NCI-H146 treated with DMSO at 0.1 percent for 48 hours (cell line): ENCODE results near the gene CLEC20A.

Experiments used
- DNase-seq: peaks from one replicate; lab custom pipeline; 2025; ENCODE audit not compliant: unreplicated experiment; lab: John Stamatoyannopoulos, UW

Gene CLEC20A

GRCh38 chr1:178500936-178501554 lies 4.3 kb upstream of the CLEC20A start:
- no peak for DNase-seq

DNA sequence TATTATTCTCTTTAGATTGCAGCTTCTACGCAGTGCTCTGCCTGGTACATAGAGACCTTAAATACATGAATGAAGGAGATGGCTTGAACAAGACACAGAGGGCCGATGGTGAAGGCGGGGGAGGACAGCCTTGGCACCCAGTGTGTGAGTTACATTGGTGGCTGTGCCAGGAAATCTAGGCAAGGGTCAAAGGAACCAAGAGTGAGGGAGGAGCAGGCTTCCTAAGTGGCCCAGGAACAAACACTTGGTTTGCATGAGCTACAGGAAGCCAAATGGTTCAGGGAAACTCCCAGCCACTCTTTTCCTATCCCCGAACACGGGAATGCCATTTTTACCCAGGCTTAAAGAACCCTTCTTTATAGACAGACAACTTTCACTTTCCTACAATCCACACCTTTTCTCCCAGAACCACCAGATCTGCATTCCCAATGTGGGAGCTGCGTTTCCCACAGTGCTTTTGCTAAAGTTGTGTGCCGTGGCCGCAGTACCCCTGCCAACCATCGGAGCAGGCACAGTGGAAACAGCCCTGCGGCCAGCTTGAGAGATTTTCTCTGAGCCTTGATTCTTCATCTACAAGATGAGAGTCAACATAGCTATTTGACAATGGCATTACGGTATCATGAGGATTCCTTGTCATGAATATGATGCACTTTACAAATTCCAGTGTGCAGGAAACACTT lies 3.5 kb upstream of the CLEC20A start:
- DNase-seq = no peak

DNA sequence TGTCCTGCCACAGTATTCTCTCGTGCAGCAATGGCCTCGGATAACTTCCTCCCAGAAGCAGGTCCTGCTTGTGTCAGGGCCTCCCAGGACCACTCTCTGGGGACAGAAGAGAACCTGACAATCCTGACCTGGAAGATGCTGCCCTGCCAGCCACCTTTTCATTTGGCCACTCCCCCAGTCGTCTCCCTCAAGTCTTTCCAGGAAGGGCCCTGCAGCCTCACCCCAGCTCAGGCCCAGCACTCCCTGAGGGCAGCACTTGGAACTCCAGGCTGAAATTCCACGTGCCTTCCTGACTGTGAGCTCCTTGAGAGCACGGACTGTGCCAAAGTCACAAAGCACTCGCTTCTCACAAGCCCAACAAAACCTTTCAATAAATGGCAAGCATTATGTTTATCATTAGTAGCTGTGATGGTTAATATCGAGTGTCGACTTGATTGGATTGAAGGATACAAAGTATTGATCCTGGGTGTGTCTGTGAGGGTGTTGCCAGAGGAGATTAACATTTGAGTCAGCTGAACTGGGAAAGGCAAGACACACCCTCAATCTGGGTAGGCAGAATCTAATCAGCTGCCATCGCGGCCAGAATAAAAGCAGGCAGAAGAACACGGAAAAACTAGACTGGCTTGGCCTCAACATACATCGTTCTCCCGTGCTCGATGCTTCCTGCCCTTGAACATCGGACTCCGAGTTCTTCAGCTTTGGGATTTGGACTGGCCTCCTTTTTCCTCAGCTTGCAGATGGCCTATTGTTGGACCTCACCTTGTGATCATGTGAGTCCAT lies 2.3 kb upstream of the CLEC20A start:
- no peak for DNase-seq

- no peak for DNase-seq
Observed at GRCh38 chr1:178497903-178498478, 1.2 kb upstream of the CLEC20A start.

- no peak for DNase-seq
Observed at GRCh38 chr1:178495741-178496409, 889 bp downstream of the CLEC20A start.

- DNase-seq = no peak
Observed at GRCh38 chr1:178495158-178495557, 1.6 kb downstream of the CLEC20A start.

- DNase-seq = no peak
Observed at GRCh38 chr1:178494569-178494971, 2.2 kb downstream of the CLEC20A start.

GRCh38 chr1:178493301-178493741 lies 3.4 kb downstream of the CLEC20A start:
- no peak for DNase-seq

DNA sequence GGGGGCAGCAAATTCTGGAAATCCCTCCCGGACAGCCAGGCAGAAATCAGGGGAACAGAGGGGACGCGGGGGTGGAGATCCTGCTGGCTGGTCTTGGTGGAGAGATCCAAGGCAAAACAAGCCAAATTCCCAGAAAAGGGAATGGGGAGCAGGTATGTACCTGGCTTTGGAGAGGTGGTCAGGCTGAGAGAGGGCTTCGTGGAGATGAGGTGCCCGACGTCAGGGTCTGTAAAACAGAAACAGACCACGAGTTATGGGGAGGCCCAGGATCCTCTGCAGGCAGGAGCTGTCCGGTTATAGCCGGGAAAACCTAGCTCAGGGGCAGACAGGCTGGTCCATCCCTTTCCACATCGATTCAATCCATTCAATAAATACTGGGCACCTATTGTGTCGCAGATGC lies 4.4 kb downstream of the CLEC20A start:
- no peak for DNase-seq

DNA sequence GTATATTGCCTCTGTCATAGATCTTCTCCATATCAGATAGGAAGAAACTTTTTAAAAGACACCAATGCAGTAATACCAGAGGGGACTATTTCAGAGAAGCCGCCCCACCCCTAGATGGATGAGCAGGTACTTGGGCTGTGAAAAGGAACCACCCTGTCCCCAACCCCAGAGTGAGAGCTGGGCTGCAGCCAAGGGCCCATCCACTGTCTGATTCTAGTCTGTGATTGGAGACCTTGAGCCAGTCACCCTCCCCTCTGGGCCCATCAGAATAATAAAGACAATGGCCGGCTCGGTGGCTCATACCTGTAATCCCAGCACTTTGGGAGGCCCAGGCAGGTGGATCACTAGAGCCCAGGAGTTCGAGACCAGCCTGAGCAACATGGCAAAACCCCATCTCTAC lies 5.0 kb downstream of the CLEC20A start:
- no peak for DNase-seq

DNA sequence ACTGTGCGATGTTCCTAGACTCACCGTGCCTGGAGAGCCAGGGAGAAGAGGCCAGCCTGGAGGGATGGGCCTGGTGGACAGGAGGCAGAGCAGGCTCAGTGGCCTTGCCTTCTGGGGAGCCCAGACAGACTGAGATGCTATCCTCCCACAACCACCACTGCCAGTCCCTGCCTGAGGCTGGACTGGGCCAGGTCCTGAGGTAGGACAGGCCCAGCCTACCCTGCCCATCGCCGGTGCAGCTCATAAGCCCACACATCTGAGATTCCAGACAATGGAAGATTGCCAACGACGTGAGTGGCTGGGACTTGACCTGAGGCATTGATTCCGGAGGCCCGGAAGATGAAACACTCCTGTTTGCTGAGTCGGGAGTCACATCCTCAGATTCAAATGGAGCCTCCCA lies 5.8 kb downstream of the CLEC20A start:
- no peak for DNase-seq

DNA sequence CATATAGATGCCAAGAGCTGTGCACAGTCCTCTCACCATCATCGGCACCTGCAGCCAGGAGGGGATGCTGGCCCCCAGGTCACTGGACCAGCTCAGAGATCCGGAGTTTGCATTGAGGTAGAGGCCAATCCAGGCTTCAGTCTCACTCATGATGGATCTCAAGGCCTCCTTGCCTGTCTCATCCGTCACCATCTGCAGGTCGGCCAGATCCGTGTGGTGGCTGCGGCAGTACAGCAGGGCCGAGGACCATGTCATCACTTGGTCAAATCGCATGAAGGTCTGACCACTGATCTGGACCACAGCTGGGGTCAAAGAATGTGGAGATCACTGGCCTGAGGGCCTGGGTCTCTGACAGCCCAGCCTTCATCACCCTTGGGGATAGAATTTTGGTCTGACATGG lies 6.6 kb downstream of the CLEC20A start:
- no peak for DNase-seq

DNA sequence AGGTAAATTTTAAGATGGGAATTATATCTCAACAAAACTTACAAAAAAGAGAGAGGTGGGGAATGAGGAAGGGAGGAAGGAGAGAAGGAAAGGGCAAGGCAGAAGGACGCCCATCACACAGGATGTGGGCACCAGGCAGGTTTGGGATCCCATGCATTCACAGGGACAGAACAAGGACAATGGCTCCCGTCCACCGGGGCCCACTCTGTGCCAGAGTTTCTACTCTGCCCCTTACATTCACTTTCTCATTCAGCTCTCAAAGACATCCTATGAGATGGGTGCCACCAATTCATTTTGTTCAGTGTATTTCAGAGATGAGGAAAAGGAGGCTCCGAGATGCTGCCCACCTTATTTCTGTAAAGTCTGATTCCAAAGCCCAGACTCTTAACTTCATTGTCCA lies 7.4 kb downstream of the CLEC20A start:
- no peak for DNase-seq

DNA sequence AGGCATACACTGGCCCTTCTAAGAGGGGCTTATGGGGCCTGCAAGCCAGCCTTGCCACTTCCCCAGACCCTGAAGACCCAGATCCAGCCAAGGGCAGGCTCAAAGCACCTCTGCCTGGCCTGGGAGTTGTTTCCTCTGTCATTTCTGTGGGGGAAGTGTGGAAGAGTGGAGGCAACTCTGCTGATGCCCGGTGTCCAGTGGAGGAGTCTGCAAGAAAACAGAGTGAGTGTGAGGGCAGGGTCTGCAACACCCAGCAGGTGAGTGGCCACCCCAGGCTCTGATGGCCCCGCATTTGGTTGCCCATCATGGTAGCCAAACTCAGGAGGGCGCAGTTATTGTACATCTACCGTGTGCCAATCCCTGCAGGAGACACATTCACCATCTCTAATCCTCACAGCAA lies 8.4 kb downstream of the CLEC20A start:
- DNase-seq = no peak

- no peak for DNase-seq
Observed at GRCh38 chr1:178487070-178487615, 9.6 kb downstream of the CLEC20A start.

DNA sequence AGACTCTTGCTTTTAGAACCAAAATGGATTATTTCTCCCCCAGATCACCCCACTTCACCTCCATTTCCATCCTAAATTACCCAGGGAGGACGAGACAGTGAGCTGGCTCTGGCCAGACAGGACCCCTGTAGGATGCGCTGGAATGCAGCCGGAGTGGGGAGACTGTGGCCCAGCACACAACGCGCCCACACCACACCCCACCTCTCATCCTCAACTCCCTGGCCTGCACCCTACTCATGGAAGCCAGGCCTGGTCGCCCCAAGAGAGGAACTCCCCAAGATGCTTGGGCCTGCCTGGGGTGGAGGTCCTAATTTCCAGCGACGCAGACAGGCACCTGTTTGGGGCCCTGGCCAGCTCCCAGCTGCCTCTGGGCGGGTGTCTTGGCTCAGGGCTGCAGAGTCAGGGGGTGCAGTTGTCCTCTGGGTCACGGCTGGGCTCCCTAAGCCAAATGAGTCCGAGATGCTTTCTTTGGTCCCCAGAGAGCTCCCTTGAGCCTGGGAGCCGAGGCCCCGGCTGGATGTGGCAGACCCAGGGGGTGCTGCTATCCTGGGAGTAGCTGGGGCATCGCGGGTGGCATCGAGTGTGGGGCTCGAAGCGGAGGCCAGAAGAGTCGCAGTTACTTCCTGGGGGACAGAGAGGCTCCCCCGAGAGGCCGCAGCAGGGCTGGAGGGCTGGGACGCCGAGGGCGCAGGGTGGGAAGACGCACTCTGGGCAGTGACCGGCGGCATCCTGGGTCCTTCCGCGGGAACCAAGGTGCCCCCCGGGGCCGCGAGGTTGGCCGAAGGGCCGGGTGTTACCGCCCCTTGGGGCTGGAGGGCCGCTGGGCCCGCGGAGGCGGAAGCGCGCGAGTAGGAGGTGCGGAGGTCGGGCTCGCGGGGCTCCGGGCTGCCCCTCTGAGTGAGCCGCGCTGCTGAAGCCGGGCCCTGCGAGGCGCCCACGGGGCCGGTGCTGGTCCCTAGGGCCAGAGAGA lies 10.4 kb downstream of the CLEC20A start:
- DNase-seq = no peak

- no peak for DNase-seq
Observed at GRCh38 chr1:178485541-178485981, 11.2 kb downstream of the CLEC20A start.

- DNase-seq = no peak
Observed at GRCh38 chr1:178484698-178485225, 12.0 kb downstream of the CLEC20A start.

DNA sequence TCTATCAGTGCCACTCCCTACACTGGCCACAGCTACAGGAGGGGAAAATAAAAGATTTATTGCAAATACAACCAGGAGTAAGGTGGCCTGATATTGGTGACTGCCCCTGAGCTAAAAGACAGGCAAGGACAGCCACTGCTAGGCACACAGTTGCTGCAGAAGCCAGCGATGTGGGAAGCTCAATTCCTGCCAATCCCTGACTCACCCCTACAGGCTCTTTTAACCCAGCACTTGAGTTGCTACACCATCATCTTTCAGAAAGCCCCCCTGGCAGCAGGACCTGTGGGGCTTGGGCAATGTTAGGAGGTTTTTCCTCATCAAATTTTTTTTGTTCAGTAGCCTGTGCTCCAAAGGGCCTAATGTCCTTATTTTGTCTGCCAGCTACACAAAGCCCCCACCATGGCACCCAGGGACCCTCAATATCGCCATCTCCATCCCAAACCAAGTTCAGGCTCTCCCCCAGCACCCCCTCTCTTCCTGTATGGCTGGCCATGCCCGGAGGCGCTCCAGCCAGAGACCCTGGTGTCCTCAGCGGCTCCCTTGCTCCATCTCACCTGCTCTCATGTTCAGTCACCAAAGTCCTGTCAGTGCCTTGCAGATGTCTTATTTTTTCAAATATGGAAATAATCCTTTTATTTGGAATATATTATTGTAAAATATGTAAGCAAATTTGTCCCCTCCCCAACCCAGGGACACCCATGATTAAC lies 13.4 kb downstream of the CLEC20A start:
- no peak for DNase-seq
